ENCODE measurements around the gene HMX3. TPM values are rescaled to one million over a fixed set of nuclear protein-coding genes. Genes with fewer than 3 reads are reported as not detected.

The HMX3 gene
- total RNA-seq: not detected in 2 replicates

GRCh38 chr10:123135415-123136141, at the start of gene HMX3:
HMX3 (plus strand) TSS chr10:123135970; CDS start chr10:123136051, 81 bp downstream.
- no peak for DNase-seq

DNA sequence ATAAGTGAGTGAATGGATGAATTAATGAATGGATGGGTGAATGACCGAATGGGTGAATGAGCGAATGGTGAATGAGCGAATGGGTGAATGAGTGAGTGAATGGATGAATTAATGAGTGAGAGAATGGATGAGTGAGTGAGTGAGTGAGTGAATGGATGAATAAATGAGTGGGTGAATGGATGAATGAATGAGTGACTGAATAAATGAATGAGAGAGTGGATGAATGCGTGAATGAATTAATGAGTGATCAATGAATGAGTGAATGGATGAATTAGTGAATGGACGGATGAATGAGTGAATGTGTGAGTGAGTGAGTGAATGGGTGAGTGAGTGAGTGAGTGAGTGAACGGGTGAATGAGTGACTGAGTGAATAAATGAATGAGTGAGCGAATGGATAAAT, 49.5 kb upstream of the HMX3 start:
- no peak for DNase-seq

DNA sequence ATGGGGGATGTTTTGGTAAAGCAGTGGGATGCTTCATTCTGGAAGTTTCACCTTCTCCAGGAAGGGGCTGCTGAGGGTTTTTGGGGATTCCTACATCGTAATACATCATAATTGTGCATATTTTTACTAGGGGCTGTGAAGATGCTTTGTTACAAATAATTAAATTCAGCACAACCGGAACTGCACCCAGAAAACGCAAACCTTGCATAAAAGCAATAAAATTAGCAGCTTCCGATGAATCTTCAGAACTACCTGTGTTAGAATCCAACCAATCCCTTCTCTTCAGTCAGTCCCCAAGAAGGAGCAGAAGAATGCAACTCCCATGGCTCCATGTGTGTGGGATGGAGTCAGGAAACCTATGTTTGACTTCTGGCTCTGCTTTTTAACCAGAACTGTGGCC, 48.4 kb upstream of the HMX3 start:
- DNase-seq: no peak

DNA sequence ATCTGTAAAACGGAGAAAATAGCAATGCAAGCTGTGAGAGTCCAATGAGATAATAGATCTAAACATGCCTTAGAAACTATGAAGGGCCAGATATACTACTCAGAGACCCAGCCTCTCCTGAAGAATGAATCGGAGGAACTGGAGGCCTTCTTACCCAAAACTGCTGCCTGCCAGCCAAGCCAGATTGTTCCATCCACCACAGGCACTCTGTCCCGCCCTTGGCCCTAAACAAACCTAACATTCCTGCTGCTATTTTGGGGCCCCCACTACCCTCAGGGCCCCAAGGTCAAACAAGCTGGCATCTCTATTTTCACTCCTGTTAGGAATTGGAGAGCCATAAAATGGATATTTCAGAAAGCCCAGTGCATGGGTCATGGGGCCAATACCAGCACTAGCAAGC, 48.0 kb upstream of the HMX3 start:
- no peak for DNase-seq

DNA sequence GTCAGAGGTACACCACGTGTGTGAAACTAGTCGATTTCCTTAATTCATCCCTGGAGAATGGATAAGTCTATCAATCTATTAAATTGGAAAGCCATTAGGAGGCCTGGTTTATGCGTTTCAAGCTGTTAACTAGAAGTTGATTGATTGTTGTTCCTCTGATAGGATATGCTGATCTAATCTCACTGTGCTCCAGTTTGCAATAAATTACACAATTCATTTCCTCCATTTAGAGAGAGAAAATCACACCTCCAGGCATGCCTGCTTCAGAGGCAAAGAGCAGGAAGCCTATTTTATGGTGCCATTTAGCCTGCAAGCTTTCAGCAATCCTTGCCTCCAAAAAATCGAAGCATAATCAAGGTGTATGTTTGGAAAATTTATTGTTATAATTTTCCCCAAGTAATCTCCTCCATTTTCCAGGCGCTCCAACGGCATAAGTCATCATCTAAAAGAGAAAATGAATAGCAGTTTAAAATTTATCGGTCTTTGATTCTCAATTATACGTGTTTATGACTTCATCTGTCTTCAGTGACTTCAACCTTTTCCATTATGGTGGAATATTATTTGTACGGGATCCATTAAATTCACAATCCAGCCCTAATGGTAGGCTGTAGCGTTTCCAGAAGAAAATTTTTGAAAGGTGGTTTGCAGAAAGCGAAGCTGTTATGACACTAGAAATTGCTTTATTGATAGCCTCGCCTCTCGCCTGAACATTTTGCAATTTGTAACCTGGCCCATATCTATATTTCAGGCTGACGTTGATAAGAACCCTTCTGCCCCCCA, 42.9 kb upstream of the HMX3 start:
- no peak for DNase-seq

- DNase-seq: no peak
Measured at GRCh38 chr10:123093489-123093888, 42.3 kb upstream of the HMX3 start.

DNA sequence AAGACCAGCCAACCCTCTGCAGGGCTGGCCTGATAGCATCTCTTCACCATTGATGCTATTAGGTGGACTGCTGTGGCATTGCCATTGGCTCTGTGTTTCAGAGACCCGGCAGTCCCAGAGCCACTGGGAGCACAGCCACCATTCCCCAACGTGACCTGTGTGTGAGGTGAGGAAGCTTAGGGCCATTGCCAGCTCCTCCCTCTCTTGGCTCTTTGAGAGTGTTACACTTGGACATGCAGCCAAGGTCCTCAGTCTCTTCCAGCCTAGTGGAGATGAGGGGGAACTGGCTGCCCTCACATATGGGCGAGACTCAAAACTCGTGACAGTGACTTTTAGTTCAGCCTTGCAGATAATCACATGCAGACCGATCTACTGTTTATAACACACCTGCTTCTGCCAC, 39.3 kb upstream of the HMX3 start:
- DNase-seq: no peak

- DNase-seq: no peak
Measured at GRCh38 chr10:123097039-123097438, 38.7 kb upstream of the HMX3 start.

DNA sequence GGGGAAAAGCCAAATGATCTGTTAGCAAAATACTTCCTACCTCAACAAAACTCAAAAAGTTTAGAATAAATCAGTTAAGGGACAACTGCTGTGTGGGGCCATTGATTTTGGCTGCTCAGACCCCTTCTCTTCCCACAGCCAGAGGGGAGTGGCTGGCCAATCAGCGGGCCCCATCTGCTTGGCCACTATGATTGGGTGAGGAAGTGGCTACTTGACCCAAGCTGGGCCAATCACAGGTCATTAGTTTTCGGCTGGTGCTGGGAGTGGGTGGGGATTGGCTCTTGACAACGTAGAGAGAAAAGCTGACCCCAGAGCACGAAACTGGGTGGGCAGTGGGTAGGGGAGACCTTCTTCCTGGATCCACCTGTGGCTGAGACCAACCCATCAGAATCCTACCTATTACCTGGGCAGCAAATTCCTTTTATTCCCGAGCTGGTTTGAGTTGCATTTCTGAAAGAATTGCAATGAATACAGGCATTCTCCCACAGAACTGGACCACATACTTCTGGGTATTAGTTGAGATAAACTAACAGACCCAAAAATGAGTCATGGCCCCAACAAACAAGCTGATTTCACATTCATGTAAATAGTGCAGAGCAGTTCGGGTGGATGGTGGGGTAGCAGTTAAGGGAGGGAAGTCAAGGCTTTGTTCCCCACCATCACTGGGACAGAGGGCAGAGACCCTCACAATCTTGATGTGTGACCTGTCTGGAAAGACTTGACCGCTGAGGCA, 35.6 kb upstream of the HMX3 start:
- no peak for DNase-seq

GRCh38 chr10:123101872-123102271, 33.9 kb upstream of the HMX3 start:
- DNase-seq: no peak

- no peak for DNase-seq
Measured at GRCh38 chr10:123102673-123103072, 33.1 kb upstream of the HMX3 start.

DNA sequence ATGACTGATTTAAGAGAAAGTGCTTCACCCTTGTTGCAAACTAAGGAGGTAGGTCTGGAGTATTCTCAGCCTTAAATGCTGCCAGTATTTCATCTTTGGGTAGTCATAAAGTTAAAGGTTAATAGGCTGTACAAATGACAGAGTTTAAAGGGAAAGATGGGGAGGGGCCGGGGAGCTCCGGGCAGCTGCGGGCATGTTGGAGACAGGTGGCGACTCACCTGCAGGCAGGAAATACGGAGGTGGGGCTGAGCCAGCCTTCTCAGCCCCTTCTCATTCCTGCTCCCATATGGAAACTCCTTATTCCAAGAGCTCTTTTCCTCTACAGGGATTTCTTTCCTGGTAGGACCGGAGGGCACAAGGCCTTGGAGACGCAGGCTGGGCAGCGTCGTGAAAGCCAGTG, 31.8 kb upstream of the HMX3 start:
- DNase-seq: no peak

DNA sequence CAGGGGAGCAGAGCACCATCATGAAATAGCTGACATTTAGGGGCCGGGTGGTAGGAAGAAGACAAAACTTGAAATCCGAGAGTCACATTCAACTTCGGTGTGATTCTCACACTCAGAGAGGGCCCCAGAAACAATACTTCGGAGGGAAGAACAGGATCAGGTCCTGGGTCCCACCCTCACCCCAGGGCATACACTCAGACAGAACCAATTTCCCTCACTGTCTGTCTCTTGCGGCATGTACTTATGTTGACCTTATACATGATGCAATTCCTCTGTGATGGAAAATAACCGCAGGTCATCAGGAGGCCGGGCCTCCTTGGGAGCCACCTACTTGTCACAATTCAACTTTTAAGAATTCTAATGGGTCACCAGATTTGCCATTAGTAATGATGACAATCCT, 26.3 kb upstream of the HMX3 start:
- DNase-seq: no peak

DNA sequence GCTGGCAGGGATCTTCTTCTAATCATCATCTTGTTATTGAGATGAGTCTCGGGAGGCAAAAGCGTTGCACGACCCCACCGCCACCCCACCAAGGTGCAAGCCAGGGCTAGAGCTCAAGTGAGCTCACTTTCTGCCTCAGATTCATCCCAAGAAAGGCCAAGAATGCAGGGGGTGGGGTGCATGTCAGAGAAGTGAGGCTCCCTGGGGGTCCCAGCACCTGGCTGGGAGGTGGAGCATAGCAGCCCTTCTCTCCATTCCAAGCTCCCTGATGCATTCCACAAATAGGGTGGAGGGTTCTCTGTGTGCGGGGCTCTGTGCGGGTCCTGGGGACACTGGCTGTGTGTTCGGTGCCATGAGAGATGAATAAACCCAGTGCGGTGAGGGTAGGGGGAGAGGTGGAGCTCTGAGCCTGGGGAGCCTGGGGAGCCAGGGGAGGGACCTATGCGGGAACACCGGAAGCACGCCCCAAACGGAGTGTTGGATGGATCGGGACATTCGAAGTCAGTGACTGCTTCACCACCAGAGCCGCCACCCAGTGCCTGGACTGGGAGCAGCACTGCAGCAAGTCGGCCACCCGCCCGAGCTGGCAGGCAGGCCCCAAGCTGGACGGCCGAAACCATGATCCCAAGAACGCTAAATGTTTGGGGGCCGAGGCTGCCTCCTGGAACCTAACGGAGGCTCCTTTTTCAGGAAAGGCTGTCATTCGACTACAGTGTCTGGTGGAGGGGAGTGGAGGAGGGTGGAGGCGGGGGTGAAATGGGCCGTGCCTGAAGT, 17.9 kb upstream of the HMX3 start:
- DNase-seq: no peak

GRCh38 chr10:123119081-123119480, 16.7 kb upstream of the HMX3 start:
- DNase-seq: no peak

DNA sequence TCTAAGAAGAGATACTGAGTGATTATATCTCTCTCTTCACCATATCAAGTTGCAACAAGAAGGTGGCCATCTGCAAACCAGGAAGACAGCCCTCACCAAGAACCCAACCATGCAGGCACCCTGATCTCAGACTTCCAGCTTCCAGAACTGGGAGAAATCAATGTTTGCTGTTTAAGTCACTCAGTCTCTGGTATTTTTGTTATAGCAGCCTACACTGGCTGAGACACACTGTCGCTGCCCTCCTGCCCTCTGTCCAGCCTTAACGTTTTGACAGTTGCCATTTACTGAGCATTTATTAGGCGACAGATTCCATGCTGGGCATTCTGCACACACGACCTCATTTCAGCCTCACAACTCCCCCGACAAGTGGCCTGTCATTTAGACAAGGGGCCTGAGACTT, 9.5 kb upstream of the HMX3 start:
- DNase-seq: no peak

- DNase-seq: no peak
Measured at GRCh38 chr10:123129618-123130271, 6.0 kb upstream of the HMX3 start.

- DNase-seq: peak; percentile 93
Measured at GRCh38 chr10:123132576-123133477, 2.9 kb upstream of the HMX3 start.

DNA sequence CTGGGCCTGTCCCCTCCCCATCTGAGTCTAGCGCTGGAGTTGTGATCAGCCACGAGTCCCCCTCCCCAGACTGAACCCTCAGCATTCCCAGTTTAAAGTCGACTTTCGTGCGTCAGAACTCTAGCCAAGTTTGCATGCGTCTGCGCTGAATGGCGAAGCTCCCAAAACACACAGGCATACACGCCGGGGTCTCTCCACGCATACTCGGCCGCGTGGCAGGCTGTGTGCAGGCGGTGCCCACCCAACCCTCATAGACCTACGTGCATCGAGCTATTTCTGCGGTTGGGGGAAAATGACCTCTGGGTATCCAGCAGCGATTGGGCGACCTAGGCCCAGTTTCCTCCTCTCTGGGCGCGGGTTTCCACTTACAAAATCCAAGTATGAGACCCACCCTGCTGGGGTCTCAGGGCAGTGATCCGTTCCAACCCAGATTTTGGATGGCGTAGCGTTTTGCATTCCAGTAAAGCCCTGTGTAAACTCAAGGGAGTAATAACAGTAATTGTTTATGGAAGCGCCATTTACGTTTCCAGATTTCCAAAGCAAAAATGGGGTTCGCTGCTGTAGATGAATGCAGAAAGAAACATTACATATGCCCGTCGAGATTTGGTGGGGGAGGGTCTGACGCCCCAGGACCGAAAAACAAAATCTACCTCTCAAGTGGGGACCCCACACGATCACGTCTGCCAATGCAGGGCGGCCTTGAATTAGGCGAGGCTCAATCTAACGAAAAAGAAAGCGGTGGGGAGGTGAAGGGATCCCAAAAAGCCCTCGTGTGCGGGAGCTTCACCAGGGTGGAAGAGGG, 2.0 kb upstream of the HMX3 start:
- no peak for DNase-seq

- DNase-seq: no peak
Measured at GRCh38 chr10:123134343-123134914, 1.3 kb upstream of the HMX3 start.

Measured in dermis blood vessel endothelial cell (primary cell).